Mesenchymal stem cell (in vitro differentiated cells and primary cell): Measurements from ENCODE around the gene GPATCH1.

Experiments used
- DNase-seq: peaks from one replicate; pipeline ENCODE4 v3.0.0-alpha.2; 2013
- H2AFZ ChIP-seq: one replicate; pipeline ENCODE4 v1.6.1; 2013; ENCODE audit warnings: low read depth, mild to moderate bottlenecking, control low read depth, inconsistent platforms, low read length, moderate library complexity
- H2AK5ac ChIP-seq: 2 replicates; pipeline ENCODE4 v1.6.1; 2013; ENCODE audit warnings: low read length, moderate library complexity, mild to moderate bottlenecking, inconsistent platforms; ENCODE audit not compliant: severe bottlenecking
- H2BK120ac ChIP-seq: one replicate; pipeline ENCODE4 v1.6.1; 2013; ENCODE audit warnings: low read depth, mild to moderate bottlenecking, inconsistent platforms, low read length, moderate library complexity
- H2BK12ac ChIP-seq, 2 experiments: one replicate each; pipeline ENCODE4 v1.6.1; 2013; ENCODE audit warnings: inconsistent platforms in 2 of 2, low read length in 2 of 2, mild to moderate bottlenecking in 2 of 2, moderate library complexity in 2 of 2, control low read depth in 1 of 2
- H2BK15ac ChIP-seq: one replicate; pipeline ENCODE4 v1.6.1; 2013; ENCODE audit warnings: mild to moderate bottlenecking, low read depth, inconsistent platforms; ENCODE audit not compliant: poor library complexity, severe bottlenecking
- H2BK5ac ChIP-seq: 2 replicates; pipeline ENCODE4 v1.6.1; 2013; ENCODE audit warnings: low read depth, mild to moderate bottlenecking, low read length, control low read depth, inconsistent platforms; ENCODE audit not compliant: poor library complexity, severe bottlenecking
- H3K14ac ChIP-seq, 2 experiments: one replicate each; pipeline ENCODE4 v1.6.1; 2013; ENCODE audit warnings: inconsistent platforms in 2 of 2, low read length in 2 of 2, control low read depth in 1 of 2, mild to moderate bottlenecking in 1 of 2, moderate library complexity in 1 of 2
- H3K18ac ChIP-seq, 2 experiments: one replicate each; pipeline ENCODE4 v1.6.1; 2013; ENCODE audit warnings: inconsistent platforms in 2 of 2, low read length in 2 of 2, control low read depth in 1 of 2, low read depth in 1 of 2, mild to moderate bottlenecking in 1 of 2
- H3K23ac ChIP-seq, 2 experiments: one replicate each; pipeline ENCODE4 v1.6.1; 2013; ENCODE audit warnings: inconsistent platforms in 2 of 2, low read length in 2 of 2, mild to moderate bottlenecking in 2 of 2, moderate library complexity in 2 of 2, control low read depth in 1 of 2
- H3K27ac ChIP-seq: 2 replicates; pipeline ENCODE4 v1.5.1; 2013; ENCODE audit warnings: mild to moderate bottlenecking, moderate library complexity, low read length, control low read depth, inconsistent platforms; ENCODE audit not compliant: poor library complexity, severe bottlenecking
- H3K27me3 ChIP-seq, 2 experiments: 2 replicates each; pipeline versions ENCODE4 v1.6.1 to v1.7.0; 2013; ENCODE audit warnings: low read length in 2 of 2, mild to moderate bottlenecking in 2 of 2, moderate library complexity in 2 of 2, control low read depth in 1 of 2, inconsistent platforms in 1 of 2; ENCODE audit not compliant: control insufficient read depth in 1 of 2, insufficient read depth in 1 of 2
- H3K36me3 ChIP-seq, 2 experiments: 2 replicates each; pipeline versions ENCODE4 v1.6.1 to v1.7.0; 2013; ENCODE audit warnings: low read length in 2 of 2, control low read depth in 1 of 2, inconsistent platforms in 1 of 2, low read depth in 1 of 2, mild to moderate bottlenecking in 1 of 2; ENCODE audit not compliant: insufficient read depth in 2 of 2, control insufficient read depth in 1 of 2
- H3K4ac ChIP-seq, 2 experiments: one replicate each; pipeline ENCODE4 v1.6.1; 2013; ENCODE audit warnings: inconsistent platforms in 2 of 2, low read length in 2 of 2, mild to moderate bottlenecking in 2 of 2, moderate library complexity in 2 of 2, control low read depth in 1 of 2, low read depth in 1 of 2
- H3K4me1 ChIP-seq: 2 replicates; pipeline ENCODE4 v1.6.1; 2013; ENCODE audit warnings: low read depth, low read length, control low read depth; ENCODE audit not compliant: control insufficient read depth, insufficient read depth
- H3K4me2 ChIP-seq: 2 replicates; pipeline ENCODE4 v1.6.1; 2013; ENCODE audit warnings: low read length, mild to moderate bottlenecking, inconsistent platforms; ENCODE audit not compliant: poor library complexity, severe bottlenecking
- H3K4me3 ChIP-seq, 2 experiments: 2 replicates each; pipeline versions ENCODE4 v1.5.1 to v1.7.0; 2013; ENCODE audit warnings: low read length in 2 of 2, mild to moderate bottlenecking in 2 of 2, control low read depth in 1 of 2, low read depth in 1 of 2; ENCODE audit not compliant: insufficient read depth in 1 of 2
- H3K79me1 ChIP-seq: replicated peaks from 2 replicates; pipeline ENCODE4 v1.6.1; 2013; ENCODE audit warnings: mild to moderate bottlenecking, control low read depth, low read length, inconsistent platforms; ENCODE audit not compliant: poor library complexity, severe bottlenecking
- H3K9ac ChIP-seq: 2 replicates; pipeline ENCODE4 v1.7.0; 2013; ENCODE audit warnings: mild to moderate bottlenecking, low read length, moderate library complexity
- H3K9me3 ChIP-seq: 2 replicates; pipeline ENCODE4 v1.7.0; 2013; ENCODE audit warnings: mild to moderate bottlenecking, low read length; ENCODE audit not compliant: control insufficient read depth
- H4K8ac ChIP-seq: one replicate; pipeline ENCODE4 v1.6.1; 2013; ENCODE audit warnings: inconsistent platforms, mild to moderate bottlenecking, low read length, moderate library complexity
- H4K91ac ChIP-seq: one replicate; pipeline ENCODE4 v1.6.1; 2013; ENCODE audit warnings: mild to moderate bottlenecking, low read length, inconsistent platforms
- WGBS: methylation state at CpG from one replicate; pipeline ENCODE4 v1.1.7; 2013; ENCODE audit warnings: mixed read lengths; 5-methylcytosine and 5-hydroxymethylcytosine counted together

The GPATCH1 gene

DNA sequence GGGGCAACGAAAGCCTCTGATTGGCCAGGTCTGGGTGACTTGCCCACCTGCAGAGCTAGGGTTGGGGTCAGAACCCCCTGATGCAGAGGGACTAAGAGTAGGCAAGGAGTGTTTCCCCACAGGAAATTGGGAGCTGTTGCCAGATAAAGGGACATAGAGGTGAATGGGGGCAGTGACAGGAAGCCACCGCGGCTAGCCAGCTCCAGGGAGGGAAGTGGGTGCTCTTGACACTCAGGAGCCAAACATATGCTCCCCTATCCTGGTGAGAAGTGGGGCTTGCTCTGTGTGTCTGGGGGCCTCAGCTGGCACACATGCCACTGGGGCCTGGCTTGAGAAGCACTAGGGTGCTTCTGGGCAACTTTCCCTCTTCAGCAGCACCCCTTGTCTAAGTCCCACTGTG is 76.9 kb downstream of the GPATCH1 start:
- H4K8ac ChIP-seq: no peak overlapping the region
- H2BK12ac ChIP-seq: no peak overlapping the region
- no peak overlapping the region for H2AK5ac ChIP-seq
- 93% methylated on average over 3 of the region's 3 CpGs for WGBS
- peak overlapping the region; percentile 13 for H3K4me2 ChIP-seq
- H2BK120ac ChIP-seq: no peak overlapping the region
- H3K18ac ChIP-seq: no peak overlapping the region
- no peak overlapping the region for H4K91ac ChIP-seq
- no peak overlapping the region for H3K9ac ChIP-seq
- no peak overlapping the region for H3K27ac ChIP-seq
- no peaks in the 10 kb centered on the region for H3K79me1 ChIP-seq
- no peak overlapping the region for H2BK5ac ChIP-seq
- no peak overlapping the region for H3K4me3 ChIP-seq
- H3K36me3 ChIP-seq: no peaks in the 10 kb centered on the region
- peaks cover 0 to 6% of the 10 kb centered on the region in 2 experiments for H3K27me3 ChIP-seq
- H3K4ac ChIP-seq: no peak overlapping the region
- H3K23ac ChIP-seq: no peak overlapping the region
- H3K9me3 ChIP-seq: no peaks in the 10 kb centered on the region
- H2AFZ ChIP-seq: no peak overlapping the region
- H3K14ac ChIP-seq: no peak overlapping the region
- no peaks in the 10 kb centered on the region for H3K4me1 ChIP-seq
- no peak overlapping the region for H2BK15ac ChIP-seq
- no peak for DNase-seq

DNA sequence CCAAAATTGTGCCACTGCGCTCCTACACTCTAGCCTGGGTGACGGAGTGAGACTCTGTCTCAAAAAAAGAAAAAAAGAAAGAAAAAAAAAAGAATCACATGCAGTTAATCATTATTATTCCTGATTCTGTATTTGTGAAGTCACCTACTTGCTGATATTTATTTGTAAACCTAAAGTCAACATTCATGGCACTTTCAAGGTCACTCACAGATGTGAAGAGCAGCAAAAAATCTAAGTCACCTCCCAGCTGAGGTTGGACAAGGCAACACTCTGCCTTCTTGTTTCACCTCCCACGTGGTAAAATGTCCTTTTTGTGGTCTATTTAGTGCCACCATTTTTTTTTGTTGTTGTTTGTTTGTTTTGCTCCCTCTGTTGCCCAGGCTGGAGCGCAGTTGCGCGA is 77.4 kb downstream of the GPATCH1 start:
- no peak overlapping the region for H3K9ac ChIP-seq
- H3K79me1 ChIP-seq: no peaks in the 10 kb centered on the region
- H3K36me3 ChIP-seq: no peaks in the 10 kb centered on the region
- H3K4me1 ChIP-seq: no peaks in the 10 kb centered on the region
- H3K18ac ChIP-seq: no peak overlapping the region
- H4K91ac ChIP-seq: no peak overlapping the region
- H2BK5ac ChIP-seq: no peak overlapping the region
- H3K4ac ChIP-seq: no peak overlapping the region
- H3K14ac ChIP-seq: no peak overlapping the region
- no peak overlapping the region for H3K4me2 ChIP-seq
- WGBS: 95% methylated on average over 6 of the region's 6 CpGs
- H2AFZ ChIP-seq: no peak overlapping the region
- no peak overlapping the region for H3K23ac ChIP-seq
- no peak overlapping the region for H2BK12ac ChIP-seq
- no peak overlapping the region for H2BK120ac ChIP-seq
- no peak overlapping the region for H2AK5ac ChIP-seq
- H3K27ac ChIP-seq: no peak overlapping the region
- H4K8ac ChIP-seq: no peak overlapping the region
- H3K27me3 ChIP-seq: peaks cover 0 to 6% of the 10 kb centered on the region in 2 experiments
- no peak for DNase-seq
- no peak overlapping the region for H2BK15ac ChIP-seq
- H3K9me3 ChIP-seq: no peaks in the 10 kb centered on the region
- no peak overlapping the region for H3K4me3 ChIP-seq

DNA sequence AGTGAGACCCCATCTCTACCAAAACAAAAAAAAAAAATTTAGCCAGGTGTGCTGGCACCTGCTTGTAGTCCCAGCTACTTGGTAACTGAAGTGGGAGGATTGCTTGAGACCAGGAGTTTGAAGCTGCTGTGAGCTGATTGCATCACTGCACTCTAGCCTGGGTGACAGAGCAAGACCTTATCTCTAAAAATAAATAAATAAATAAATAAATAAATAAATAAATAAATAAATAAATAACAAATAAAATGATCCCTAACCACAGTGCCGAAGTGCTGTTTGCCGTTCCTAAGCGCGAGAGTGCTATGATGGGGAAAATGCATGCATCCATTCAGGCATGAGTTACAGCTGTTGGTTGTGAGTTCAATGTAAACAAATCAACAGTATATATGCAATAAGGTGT is 78.2 kb downstream of the GPATCH1 start:
- no peak overlapping the region for H2AFZ ChIP-seq
- H2BK120ac ChIP-seq: no peak overlapping the region
- no peak overlapping the region for H2BK12ac ChIP-seq
- DNase-seq: no peak
- WGBS: 100% methylated on average over 4 of the region's 4 CpGs
- H3K4me1 ChIP-seq: no peaks in the 10 kb centered on the region
- no peak overlapping the region for H2BK5ac ChIP-seq
- no peak overlapping the region for H2BK15ac ChIP-seq
- H3K18ac ChIP-seq: no peak overlapping the region
- no peak overlapping the region for H3K27ac ChIP-seq
- H3K4ac ChIP-seq: no peak overlapping the region
- H3K9me3 ChIP-seq: no peaks in the 10 kb centered on the region
- no peak overlapping the region for H2AK5ac ChIP-seq
- no peak overlapping the region for H4K91ac ChIP-seq
- no peak overlapping the region for H3K23ac ChIP-seq
- no peak overlapping the region for H3K4me3 ChIP-seq
- no peak overlapping the region for H3K14ac ChIP-seq
- H3K79me1 ChIP-seq: no peaks in the 10 kb centered on the region
- no peak overlapping the region for H3K9ac ChIP-seq
- no peak overlapping the region for H4K8ac ChIP-seq
- H3K4me2 ChIP-seq: no peak overlapping the region
- H3K27me3 ChIP-seq: peaks cover 0 to 6% of the 10 kb centered on the region in 2 experiments
- H3K36me3 ChIP-seq: no peaks in the 10 kb centered on the region

DNA sequence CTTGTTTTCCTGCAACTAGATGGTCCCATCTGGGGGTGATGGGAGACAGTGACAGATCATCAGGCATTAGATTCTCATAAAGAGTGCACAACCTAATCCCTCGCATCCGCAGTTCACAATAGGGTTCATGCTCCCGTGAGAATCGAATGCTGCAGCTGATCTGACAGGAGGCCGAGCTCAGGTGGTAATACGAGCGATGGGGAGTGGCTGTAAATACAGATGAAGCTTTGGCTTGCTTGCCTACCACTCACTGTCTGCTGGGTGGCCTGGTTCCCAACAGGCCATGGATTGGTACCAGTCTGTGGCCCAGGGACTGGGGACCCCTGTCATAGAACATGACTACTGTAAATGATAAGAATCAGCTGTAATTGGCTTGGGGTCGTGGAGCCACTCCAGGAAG is 78.9 kb downstream of the GPATCH1 start:
- Histone ChIP-seq H3K9ac (no peak overlapping the region), H2AK5ac (no peak overlapping the region), H3K4ac (no peak overlapping the region), H3K36me3 (no peaks in the 10 kb centered on the region), H3K18ac (no peak overlapping the region), H3K9me3 (no peaks in the 10 kb centered on the region), H3K4me1 (no peaks in the 10 kb centered on the region), H2BK120ac (no peak overlapping the region), H4K8ac (no peak overlapping the region), H3K4me3 (no peak overlapping the region), H3K27ac (no peak overlapping the region), H2AFZ (no peak overlapping the region), H3K79me1 (no peaks in the 10 kb centered on the region), H3K4me2 (no peak overlapping the region), H2BK15ac (no peak overlapping the region), H3K23ac (peak overlapping the region in 1 of 2 experiments; percentile 28), H3K27me3 (peaks cover 0 to 6% of the 10 kb centered on the region in 2 experiments), H2BK12ac (no peak overlapping the region), H4K91ac (no peak overlapping the region), H3K14ac (no peak overlapping the region), H2BK5ac (no peak overlapping the region)
- no peak for DNase-seq
- 89% methylated on average over 8 of the region's 8 CpGs for WGBS
